ENCODE measurements around the gene CCDC150.

GRCh38 chr2:196660244-196660643, 20.7 kb downstream of the CCDC150 start:
- TF ChIP-seq CTCF (IDR thresholded peaks at IDR 0.05) (no peak), POLR2A (IDR thresholded peaks at IDR 0.05) (no peak), POLR2AphosphoS5 (IDR thresholded peaks at IDR 0.05) (no peak), EP300 (IDR thresholded peaks at IDR 0.05) (no peak)

Data from upper lobe of left lung (tissue), 4 donors.